GM21825 (cell line): ENCODE data around the gene PBX3.

ENCODE experiments used
- ATAC-seq: cut with Tn5 transposase; IDR thresholded peaks from one replicate; pipeline ENCODE4 v1.9.1; 2021; ENCODE audit warnings: mild to moderate bottlenecking, moderate library complexity; ENCODE audit not compliant: unreplicated experiment

PBX3 gene

GRCh38 chr9:125902831-125903512, 155.8 kb downstream of the PBX3 start:
- ATAC-seq = no peak

GRCh38 chr9:125904155-125904851, 157.1 kb downstream of the PBX3 start:
- no peak for ATAC-seq

- ATAC-seq = no peak
These were observed 159.0 kb downstream of the PBX3 start for GRCh38 chr9:125906144-125906543.

GRCh38 chr9:125906893-125907292, 159.7 kb downstream of the PBX3 start:
- no peak for ATAC-seq

GRCh38 chr9:125908136-125908535, 161.0 kb downstream of the PBX3 start:
- no peak for ATAC-seq

GRCh38 chr9:125908966-125909365, 161.8 kb downstream of the PBX3 start:
- no peak for ATAC-seq

GRCh38 chr9:125909459-125909858, 162.3 kb downstream of the PBX3 start:
- no peak for ATAC-seq

GRCh38 chr9:125910286-125910685, 163.1 kb downstream of the PBX3 start:
- ATAC-seq = no peak

GRCh38 chr9:125911861-125912644, 164.9 kb downstream of the PBX3 start:
- no peak for ATAC-seq

- no peak for ATAC-seq
These were observed 165.5 kb downstream of the PBX3 start for GRCh38 chr9:125912667-125913066.

- ATAC-seq = no peak
These were observed 166.4 kb downstream of the PBX3 start for GRCh38 chr9:125913551-125913950.

GRCh38 chr9:125914411-125914810, 167.2 kb downstream of the PBX3 start:
- no peak for ATAC-seq

- ATAC-seq = no peak
These were observed 168.4 kb downstream of the PBX3 start for GRCh38 chr9:125915606-125916005.

GRCh38 chr9:125919565-125919964, 172.4 kb downstream of the PBX3 start:
- ATAC-seq = no peak

- ATAC-seq = no peak
These were observed 173.2 kb downstream of the PBX3 start for GRCh38 chr9:125920402-125920801.

GRCh38 chr9:125922854-125923253, 175.7 kb downstream of the PBX3 start:
- no peak for ATAC-seq

GRCh38 chr9:125924351-125924750, 177.2 kb downstream of the PBX3 start:
- no peak for ATAC-seq

GRCh38 chr9:125926936-125927335, 179.8 kb downstream of the PBX3 start:
- no peak for ATAC-seq

GRCh38 chr9:125929846-125930245, 182.7 kb downstream of the PBX3 start:
- no peak for ATAC-seq

GRCh38 chr9:125931211-125931610, 184.0 kb downstream of the PBX3 start:
- no peak for ATAC-seq

GRCh38 chr9:125932012-125932411, 184.8 kb downstream of the PBX3 start:
- no peak for ATAC-seq
